ENCODE data around the gene TNFAIP8L3. TPM values are rescaled to one million over a fixed set of nuclear protein-coding genes. Genes with fewer than 3 reads are reported as not detected.

Gene TNFAIP8L3
- total RNA-seq, 1 donor, result 8.3 TPM

GRCh38 chr15:51104512-51104911, 9.8 kb upstream of the TNFAIP8L3 start:
- no peaks in the 10 kb centered on the region for H4K20me1 ChIP-seq (ENCODE audit: insufficient read depth, low read length)
- no peak for TF ChIP-seq CTCF (IDR thresholded peaks at IDR 0.05; ENCODE audit: extremely low read depth, low read depth, low read length)
- peaks cover 37% of the 10 kb centered on the region for H3K4me1 ChIP-seq (ENCODE audit: insufficient read depth, low read length)
- H2AFZ ChIP-seq (ENCODE audit: low read length), result peak overlapping the region; percentile 35
- no peaks in the 10 kb centered on the region for H3K79me2 ChIP-seq (ENCODE audit: insufficient read depth, low read length)
- H3K27me3 ChIP-seq (ENCODE audit: insufficient read depth, low read length), result no peaks in the 10 kb centered on the region
- no peak overlapping the region for H3K4me3 ChIP-seq (ENCODE audit: insufficient read depth, low read length)
- H3K27ac ChIP-seq (ENCODE audit: low read depth, low read length), result peak overlapping the region; percentile 35
- no peak for DNase-seq (ENCODE audit: insufficient read length, low spot score, missing footprints)
- no peaks in the 10 kb centered on the region for H3K9me3 ChIP-seq (ENCODE audit: low read depth, low read length)
- H3K4me2 ChIP-seq (ENCODE audit: insufficient read depth, low read length), result peak overlapping the region; percentile 52
- no peaks in the 10 kb centered on the region for H3K36me3 ChIP-seq (ENCODE audit: insufficient read depth, low read length)

GRCh38 chr15:51103330-51103729, 8.6 kb upstream of the TNFAIP8L3 start:
- Histone ChIP-seq H3K9me3 (ENCODE audit: low read depth, low read length) (no peaks in the 10 kb centered on the region), H3K36me3 (ENCODE audit: insufficient read depth, low read length) (no peaks in the 10 kb centered on the region), H3K4me2 (ENCODE audit: insufficient read depth, low read length) (peak overlapping the region; percentile 52), H2AFZ (ENCODE audit: low read length) (no peak overlapping the region), H4K20me1 (ENCODE audit: insufficient read depth, low read length) (no peaks in the 10 kb centered on the region), H3K4me3 (ENCODE audit: insufficient read depth, low read length) (no peak overlapping the region), H3K27me3 (ENCODE audit: insufficient read depth, low read length) (peaks cover 3% of the 10 kb centered on the region), H3K4me1 (ENCODE audit: insufficient read depth, low read length) (peaks cover 26% of the 10 kb centered on the region), H3K79me2 (ENCODE audit: insufficient read depth, low read length) (no peaks in the 10 kb centered on the region), H3K27ac (ENCODE audit: low read depth, low read length) (peak overlapping the region; percentile 35)
- TF ChIP-seq CTCF (IDR thresholded peaks at IDR 0.05; ENCODE audit: extremely low read depth, low read depth, low read length), result no peak
- no peak for DNase-seq (ENCODE audit: insufficient read length, low spot score, missing footprints)

GRCh38 chr15:51100785-51101489, 6.2 kb upstream of the TNFAIP8L3 start:
- peaks cover 6% of the 10 kb centered on the region for H3K27me3 ChIP-seq (ENCODE audit: insufficient read depth, low read length)
- H3K79me2 ChIP-seq (ENCODE audit: insufficient read depth, low read length), result no peaks in the 10 kb centered on the region

More at GRCh38 chr15:51100785-51101489, 6.2 kb upstream of the TNFAIP8L3 start:
- Histone ChIP-seq H2AFZ (ENCODE audit: low read length) (no peak overlapping the region), H3K4me3 (ENCODE audit: insufficient read depth, low read length) (no peak overlapping the region), H4K20me1 (ENCODE audit: insufficient read depth, low read length) (no peaks in the 10 kb centered on the region), H3K36me3 (ENCODE audit: insufficient read depth, low read length) (no peaks in the 10 kb centered on the region), H3K27ac (ENCODE audit: low read depth, low read length) (no peak overlapping the region), H3K9me3 (ENCODE audit: low read depth, low read length) (no peaks in the 10 kb centered on the region), H3K4me1 (ENCODE audit: insufficient read depth, low read length) (peaks cover 40% of the 10 kb centered on the region), H3K4me2 (ENCODE audit: insufficient read depth, low read length) (no peak overlapping the region)
- no peak for TF ChIP-seq CTCF (IDR thresholded peaks at IDR 0.05; ENCODE audit: extremely low read depth, low read depth, low read length)
- no peak for DNase-seq (ENCODE audit: insufficient read length, low spot score, missing footprints)

Data from osteoblast (primary cell).